HG03159 (cell line): Measurements from ENCODE around the gene USP7.
"Not testable (repeated sequence)": the region's sequence is repeated elsewhere in the genome, so short reads cannot be mapped to it uniquely, and the experiment has no call there.

Experiments
- ATAC-seq: cut with Tn5 transposase; IDR thresholded peaks from one replicate; pipeline ENCODE4 v1.9.1; 2021; ENCODE audit warnings: mild to moderate bottlenecking, moderate library complexity; ENCODE audit not compliant: unreplicated experiment

Gene USP7

GRCh38 chr16:8963821-8964441 is at the start of gene USP7:
Gene USP7 (minus strand): TSS chr16:8963906. CDS start chr16:8963285, 621 bp downstream.
- peak; percentile 78 for ATAC-seq

- ATAC-seq = no peak
Measured at GRCh38 chr16:9013508-9013864, 49.8 kb upstream of the USP7 start.

GRCh38 chr16:9012848-9013507 is 49.3 kb upstream of the USP7 start:
- no peak for ATAC-seq

GRCh38 chr16:9012330-9012729 is 48.6 kb upstream of the USP7 start:
- no peak for ATAC-seq

- peak; percentile 96 for ATAC-seq
Measured at GRCh38 chr16:9008601-9009260, 45.0 kb upstream of the USP7 start.

GRCh38 chr16:9007177-9007794 is 43.6 kb upstream of the USP7 start:
- no peak for ATAC-seq

- no peak for ATAC-seq
Measured at GRCh38 chr16:9004183-9004582, 40.5 kb upstream of the USP7 start.

GRCh38 chr16:9003763-9004162 is 40.1 kb upstream of the USP7 start:
- no peak for ATAC-seq

- ATAC-seq = no peak
Measured at GRCh38 chr16:9003322-9003721, 39.6 kb upstream of the USP7 start.

- no peak for ATAC-seq
Measured at GRCh38 chr16:9002042-9002441, 38.3 kb upstream of the USP7 start.

GRCh38 chr16:9000664-9001063 is 37.0 kb upstream of the USP7 start:
- no peak for ATAC-seq

- ATAC-seq = no peak
Measured at GRCh38 chr16:8999800-9000199, 36.1 kb upstream of the USP7 start.

- no peak for ATAC-seq
Measured at GRCh38 chr16:8998108-8998507, 34.4 kb upstream of the USP7 start.

- ATAC-seq = no peak
Measured at GRCh38 chr16:8996891-8997290, 33.2 kb upstream of the USP7 start.

- ATAC-seq = no peak
Measured at GRCh38 chr16:8990445-8990844, 26.7 kb upstream of the USP7 start.

GRCh38 chr16:8989099-8989878 is 25.6 kb upstream of the USP7 start:
- ATAC-seq = no peak

- ATAC-seq = no peak
Measured at GRCh38 chr16:8986818-8987191, 23.1 kb upstream of the USP7 start.

- no peak for ATAC-seq
Measured at GRCh38 chr16:8986111-8986510, 22.4 kb upstream of the USP7 start.

- no peak for ATAC-seq
Measured at GRCh38 chr16:8982816-8983215, 19.1 kb upstream of the USP7 start.

GRCh38 chr16:8981901-8982300 is 18.2 kb upstream of the USP7 start:
- ATAC-seq = not testable (repeated sequence)

GRCh38 chr16:8976189-8976588 is 12.5 kb upstream of the USP7 start:
- ATAC-seq = not testable (repeated sequence)
